GM20431 (cell line): ENCODE results near the gene SLC6A18.

Experiments
- in situ Hi-C: fragments of 300-500 bp; cut with MseI, MboI; formaldehyde crosslinking; loops from one replicate; pipeline ENCODE4 v1.15.0; 2020; ENCODE audit warnings: low sequenced_read_pairs; ENCODE audit not compliant: unreplicated experiment

Gene SLC6A18

DNA sequence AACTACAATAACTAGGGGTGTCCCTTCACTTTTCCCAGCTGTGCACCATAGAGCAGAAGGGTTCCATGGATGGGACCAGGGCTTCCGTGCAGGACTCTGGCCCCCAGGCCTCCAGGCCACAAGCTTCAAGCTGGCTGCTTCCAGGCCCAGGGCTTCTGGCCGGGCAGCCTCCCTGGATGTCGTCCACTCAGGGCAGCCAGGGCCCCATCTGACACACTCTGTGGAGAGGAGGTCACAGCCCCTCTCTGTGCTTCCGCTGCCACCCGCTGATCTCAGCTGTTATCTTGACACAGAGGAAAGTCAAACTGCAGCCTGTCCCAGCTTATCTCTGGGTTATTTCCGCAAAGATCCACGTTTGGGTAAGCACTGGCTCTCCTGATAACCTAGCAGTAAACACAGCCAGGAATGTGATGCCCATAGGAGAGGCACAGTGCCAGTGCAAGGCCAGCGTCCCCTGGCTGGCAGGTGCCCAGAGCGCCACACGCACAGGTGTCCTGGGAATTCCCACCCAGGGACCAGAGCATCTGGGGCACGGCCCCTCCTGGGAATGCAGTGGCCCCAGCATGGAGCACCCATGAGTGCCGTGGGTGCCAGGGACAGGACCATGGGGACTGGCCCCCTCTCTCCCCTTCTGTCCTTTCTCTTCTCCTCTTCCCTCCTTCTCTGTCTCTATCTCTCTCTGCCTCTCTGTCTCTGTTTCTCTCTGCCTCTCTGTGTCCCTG, 39.4 kb upstream of the SLC6A18 start:
- in situ Hi-C loops: no loop called here

DNA sequence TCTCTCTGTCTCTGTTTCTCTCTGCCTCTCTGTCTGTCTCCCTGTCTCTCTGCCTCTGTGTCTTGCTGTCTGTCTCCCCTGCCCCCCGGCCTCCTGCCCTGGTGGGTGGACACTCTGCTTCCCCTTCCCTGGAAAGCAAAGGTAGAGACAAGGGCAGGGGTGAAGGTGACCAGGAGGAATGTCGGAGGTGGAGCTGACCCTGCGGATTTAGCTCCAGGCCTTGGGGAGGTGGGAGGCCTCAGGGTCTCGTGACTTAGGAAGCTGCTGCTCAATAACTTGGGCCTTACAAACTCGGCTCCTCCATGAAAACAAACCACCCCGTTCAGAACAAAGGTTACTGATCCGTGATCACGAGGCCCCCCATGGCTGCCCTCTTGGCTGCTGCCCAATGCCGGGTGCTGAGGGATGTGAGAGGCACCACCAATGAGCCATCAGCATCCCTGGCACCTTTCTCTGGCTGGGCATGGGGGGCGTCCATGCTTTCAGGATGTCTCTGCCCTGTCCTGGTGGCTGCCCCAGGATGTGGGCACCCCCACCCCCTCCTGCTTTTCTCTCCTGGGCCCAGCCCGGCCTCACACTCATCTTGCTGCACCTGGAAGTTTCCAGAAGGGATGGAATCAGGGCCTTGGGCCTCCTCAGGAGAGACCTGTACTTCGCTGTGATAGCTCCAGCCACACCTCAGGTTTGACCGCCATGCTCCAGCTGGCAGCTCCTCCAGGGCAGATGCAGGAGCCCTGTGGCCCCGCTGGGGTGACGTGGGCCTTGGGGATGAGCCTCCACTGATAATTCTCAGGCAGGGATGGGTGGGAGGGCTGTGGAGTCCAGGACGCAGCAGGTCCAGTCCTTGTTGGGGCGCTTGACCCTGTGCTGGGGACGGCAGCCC, 38.6 kb upstream of the SLC6A18 start:
- in situ Hi-C loops: no loop called here

DNA sequence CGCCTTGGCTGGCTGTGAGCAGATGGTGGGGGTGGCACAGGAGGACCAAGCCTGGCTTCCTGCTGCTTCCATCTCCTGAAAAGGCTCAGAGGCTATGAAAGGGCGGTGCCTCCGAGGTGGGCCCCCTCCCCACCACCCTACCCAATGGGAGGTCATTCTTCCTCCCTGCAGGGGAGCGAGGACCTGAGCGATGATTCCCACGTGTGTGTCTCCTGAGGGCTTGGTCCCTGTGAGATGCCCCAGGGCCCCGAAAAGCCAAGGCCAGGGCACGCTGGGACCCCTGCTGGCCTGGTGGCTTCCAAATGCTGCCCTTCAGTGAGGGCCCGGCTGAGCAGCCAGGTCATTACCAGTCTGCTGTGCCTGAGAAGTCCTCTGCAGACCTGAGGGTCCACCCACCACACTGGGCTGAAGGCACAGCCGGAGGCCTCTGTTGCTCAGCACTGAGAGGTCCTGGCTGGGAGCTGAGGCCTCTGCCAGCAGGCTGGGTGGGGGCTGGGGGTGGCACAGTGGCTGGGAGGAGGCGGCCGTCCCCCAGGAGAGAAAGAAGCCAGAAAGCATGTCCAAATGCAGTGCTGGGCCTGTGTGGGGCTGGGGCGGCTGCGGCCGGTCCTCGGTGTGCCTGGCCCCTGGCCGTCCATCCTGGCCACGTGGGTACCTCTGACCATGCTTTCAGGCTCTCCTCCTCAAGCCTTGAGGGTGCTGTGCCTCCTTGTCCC, 37.8 kb upstream of the SLC6A18 start:
- in situ Hi-C loops: no loop called here

DNA sequence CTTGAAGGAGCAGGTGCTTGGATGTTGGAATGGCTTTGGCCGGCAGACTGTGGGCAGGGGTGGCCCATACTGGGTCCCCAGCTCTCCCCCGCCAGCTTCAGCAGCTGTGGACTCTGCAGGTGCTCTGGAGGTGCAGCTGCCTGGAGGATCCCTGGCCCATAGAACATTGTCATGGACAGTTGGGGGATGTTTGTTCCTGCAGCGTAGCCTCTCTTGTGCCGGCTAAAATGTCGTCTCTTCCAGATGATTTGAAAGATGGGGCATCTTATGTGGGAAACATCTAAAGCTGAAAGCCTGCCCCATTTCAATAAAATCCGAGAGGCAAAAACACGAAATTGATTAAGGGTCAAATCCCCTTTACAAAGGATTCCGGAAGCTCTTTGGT, 37.2 kb upstream of the SLC6A18 start:
- in situ Hi-C loops: no loop called here

GRCh38 chr5:1188464-1188863, 36.7 kb upstream of the SLC6A18 start:
- in situ Hi-C loops: no loop called here

DNA sequence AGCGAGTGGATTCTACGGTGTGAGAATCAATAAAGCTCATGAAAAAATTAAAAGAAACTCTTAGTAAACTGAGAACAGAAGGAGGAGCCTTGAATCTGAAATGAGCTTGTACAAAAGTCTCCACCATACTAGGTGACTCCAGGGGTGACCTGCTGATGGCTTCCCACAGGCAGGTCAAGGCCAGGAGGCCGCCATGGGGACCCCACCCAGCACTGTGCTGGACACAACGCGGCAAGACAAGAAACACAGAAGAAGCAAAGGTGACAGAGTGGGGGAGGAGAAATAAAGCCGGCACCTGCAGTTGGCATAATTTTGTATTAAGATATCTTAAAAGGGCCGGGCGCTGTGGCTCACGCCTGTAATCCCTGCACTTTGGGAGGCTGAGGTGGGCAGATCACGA, 35.9 kb upstream of the SLC6A18 start:
- in situ Hi-C loops: no loop called here

GRCh38 chr5:1190278-1190677, 34.9 kb upstream of the SLC6A18 start:
- in situ Hi-C loops: no loop called here

GRCh38 chr5:1190837-1191239, 34.3 kb upstream of the SLC6A18 start:
- in situ Hi-C loops: no loop called here

DNA sequence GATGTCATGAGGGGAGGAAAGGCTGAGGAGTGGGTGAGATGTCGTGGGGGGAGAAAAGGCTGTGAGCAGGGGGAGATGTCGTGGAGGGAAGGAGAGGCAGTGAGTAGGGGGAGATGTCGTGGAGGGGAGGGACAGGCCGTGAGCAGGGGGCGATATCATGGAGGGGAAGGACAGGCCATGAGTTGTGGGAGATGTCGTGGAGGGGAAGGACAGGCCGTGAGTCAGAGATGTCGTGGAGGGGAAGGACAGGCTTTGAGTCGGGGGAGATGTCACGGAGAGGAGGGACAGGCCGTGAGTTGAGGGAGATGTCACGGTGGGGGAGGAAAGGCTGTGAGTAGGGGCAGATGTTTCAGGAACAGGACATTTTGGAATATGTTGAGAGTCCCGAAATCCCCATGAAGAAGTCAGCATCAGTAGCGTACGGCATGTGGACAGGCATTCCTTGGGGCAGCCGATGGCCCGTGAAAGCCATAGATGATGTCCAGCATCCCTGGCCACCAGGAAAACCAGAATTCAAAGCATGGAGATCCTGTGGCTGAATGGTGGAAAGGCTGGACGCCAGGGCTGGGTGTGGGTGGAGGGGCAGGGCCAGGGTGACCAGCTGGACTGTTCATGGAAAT, 32.1 kb upstream of the SLC6A18 start:
- in situ Hi-C loops: no loop called here

DNA sequence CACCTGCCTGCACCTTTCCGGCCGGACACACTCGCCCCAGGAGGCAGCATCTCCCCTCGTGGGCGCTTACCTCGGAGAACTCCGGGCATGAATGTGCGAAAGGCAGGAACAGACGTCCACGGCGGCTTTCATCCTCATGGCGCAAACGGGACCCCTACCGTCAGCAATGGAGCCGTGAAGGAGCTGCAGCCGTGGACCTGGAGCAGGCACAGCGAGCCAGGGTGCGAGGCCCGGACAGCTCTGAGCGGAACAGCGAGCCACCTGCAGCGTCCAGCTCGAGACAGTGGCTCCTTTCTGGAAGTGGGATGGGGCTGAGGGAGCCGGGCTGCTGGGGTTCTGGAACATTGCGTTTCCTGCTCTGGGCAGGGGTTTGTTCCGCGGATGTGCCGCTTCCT, 31.6 kb upstream of the SLC6A18 start:
- in situ Hi-C loops: no loop called here

GRCh38 chr5:1194378-1194777, 30.8 kb upstream of the SLC6A18 start:
- in situ Hi-C loops: no loop called here

DNA sequence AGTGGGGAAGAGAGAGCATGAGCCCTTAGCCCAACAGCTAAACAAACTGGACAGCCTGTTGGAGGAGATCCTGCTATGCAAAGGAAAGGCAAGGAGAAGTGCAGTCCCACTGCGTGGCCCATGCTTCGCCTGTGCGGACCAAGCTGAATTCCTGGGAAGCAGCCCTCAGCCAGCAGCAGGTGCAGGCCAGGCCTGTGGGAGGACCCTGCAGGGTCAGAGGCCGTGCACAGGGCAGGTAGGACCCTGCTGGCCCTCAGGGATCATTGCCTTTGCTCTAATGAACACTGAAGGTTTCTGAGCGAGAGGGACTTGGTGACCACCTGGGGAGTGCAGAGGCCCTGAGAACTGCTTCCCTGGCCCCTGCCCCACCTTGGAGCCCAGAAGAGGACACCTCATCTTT, 29.7 kb upstream of the SLC6A18 start:
- in situ Hi-C loops: no loop called here

- in situ Hi-C loops: no loop called here
Observed at GRCh38 chr5:1195916-1196315, 29.3 kb upstream of the SLC6A18 start.

GRCh38 chr5:1196562-1196961, 28.6 kb upstream of the SLC6A18 start:
- in situ Hi-C loops: no loop called here

DNA sequence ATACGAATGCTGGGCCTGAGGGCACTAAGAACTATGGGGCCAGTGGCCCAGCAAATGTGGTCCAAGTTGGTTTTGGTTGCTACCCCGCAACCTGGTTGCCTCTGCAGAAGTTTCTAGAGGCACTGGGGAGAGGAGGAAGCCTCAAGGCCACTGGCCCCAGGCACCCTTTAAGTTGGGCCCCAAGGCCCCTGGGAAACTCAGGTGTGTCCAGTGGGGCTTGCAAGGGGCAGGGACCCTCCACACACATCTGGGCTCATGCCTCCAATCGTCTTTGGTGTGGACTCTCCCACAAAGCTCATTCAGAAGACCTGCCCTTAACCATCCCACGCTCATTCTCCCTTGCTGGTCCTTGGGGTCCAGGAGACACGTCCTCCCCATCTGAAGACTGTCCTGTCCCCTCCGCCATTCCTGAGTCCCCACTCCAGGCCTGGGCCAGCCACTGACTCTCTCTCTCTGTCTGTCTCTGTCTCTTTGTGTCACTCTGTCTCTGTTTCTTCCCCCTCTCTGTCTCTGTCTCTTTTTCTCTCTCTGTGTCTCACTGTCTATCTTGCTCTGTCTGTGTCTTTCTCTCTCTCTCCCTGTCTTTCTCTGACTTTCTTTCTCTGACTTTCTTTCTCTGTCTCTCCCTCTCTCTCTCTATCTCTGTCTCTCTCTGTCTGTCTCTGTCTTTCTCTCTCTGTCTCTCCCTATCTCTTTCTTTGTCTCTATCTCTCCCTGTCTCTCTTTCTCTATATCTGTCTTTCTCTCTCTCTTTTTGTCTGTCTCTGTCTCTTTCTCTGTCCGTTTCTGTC, 27.1 kb upstream of the SLC6A18 start:
- in situ Hi-C loops: no loop called here

DNA sequence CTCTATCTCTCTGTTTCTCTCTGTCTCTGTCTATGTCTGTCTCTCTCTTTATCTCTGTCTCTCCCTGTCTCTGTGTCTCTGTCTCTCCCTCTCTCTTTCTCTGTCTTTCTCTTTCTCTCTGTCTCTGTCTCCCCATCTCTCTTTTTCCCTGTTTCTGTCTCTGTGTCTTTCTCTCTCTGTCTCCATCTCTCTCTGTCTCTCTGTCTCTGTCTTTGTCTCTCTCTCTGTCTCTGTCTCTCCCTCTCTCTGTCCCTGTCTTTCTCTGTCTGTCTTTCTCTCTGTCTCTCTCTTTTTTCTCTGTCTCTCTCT, 25.9 kb upstream of the SLC6A18 start:
- in situ Hi-C loops: no loop called here

DNA sequence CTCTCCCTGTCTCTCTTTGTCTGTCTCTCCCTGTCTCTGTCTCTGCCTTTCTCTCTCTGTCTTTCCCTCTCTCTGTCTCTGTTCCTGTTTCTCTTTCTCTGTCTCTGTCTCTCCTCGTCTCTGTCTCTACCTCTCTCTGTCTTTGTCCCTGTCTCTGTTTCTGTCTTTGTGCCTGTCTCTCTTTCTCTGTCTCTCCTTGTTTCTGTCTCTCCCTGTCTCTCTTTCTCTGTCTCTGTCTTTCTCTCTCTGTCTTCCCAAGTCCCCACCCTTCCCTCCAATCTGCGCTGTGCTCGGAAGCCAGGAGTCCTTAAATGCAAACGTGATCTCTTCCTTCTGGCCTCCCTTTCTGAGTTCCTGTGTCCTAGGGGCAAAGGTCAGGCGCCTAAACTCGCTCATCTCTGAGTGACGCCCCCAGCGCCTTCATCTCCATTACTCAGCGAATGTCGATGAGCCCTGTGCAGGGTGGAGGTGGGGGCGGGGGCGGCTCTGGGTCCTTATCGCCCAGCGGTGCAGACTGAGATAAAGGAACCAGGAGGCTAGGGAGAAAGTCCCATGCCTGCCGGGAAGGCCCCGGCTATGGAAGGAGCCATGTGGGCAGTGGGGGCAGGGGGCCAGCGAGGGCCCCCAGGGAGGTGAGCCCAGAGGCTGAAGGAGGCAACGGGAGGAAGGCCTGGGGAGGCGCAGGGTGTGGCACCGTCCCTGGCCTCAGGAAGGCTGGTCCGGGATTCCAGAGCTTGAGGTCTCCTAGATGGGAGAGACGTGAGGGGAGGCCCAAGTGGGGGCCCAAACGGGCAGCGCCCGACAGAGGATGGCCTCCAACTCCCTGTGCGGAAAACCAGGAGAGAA, 25.3 kb upstream of the SLC6A18 start:
- in situ Hi-C loops: no loop called here

DNA sequence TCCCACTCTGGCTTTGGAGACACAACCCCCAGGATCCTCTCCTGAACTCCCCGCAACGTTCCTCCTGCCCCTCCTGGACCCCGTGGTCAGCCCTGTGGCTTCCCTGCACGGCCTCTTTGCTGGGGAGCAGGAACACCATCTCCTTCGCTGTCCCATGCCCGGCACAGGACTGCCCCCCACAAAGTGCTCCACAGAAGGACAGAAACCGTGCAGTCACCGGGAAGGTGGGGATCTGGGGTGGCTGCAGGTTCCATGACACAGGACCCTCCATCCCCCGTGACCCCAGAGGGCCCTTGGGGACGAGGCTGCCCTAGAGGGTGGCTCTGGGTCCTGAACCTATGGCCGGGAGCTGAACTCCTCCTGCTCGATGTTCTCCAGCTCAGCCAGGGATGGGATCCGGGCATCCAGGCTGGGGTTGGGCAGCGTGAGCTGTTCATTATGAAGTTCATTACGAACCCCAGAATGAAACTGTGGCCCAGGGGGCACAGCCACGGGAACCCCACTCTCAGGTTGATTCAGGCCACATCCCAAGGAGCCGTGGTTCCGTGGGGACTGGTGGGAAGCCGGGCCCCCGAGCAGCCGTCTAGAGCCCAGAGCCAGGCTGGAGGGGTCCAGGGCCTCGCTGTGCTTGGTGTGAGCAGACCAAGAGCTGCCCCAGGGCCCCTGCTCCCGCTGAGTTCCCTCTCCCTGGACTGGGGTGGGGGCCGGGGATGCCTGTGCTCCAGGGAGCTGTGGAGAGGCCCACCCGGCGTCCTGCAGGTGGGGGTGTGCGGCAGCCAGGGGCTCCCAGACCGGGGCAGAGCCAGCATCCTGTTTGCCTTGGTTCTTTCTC, 24.5 kb upstream of the SLC6A18 start:
- in situ Hi-C loops: no loop called here
